Esophagus squamous epithelium (tissue), 5 donors: Measurements from ENCODE around the gene PPIA. TPM values are rescaled to one million over a fixed set of nuclear protein-coding genes. Genes with fewer than 3 reads are reported as not detected.
"Not testable (repeated sequence)": the region's sequence is repeated elsewhere in the genome, so short reads cannot be mapped to it uniquely, and the experiment has no call there.

ENCODE experiments used
- DNase-seq: peaks from one replicate; lab custom pipeline; 2025; lab: John Stamatoyannopoulos, UW
- H3K27ac ChIP-seq, 4 donors: fragments of 200-600 bp; sonication (generic); one replicate each; pipeline ENCODE4 v1.5.1; 2016 to 2019; ENCODE audit warnings: mild to moderate bottlenecking in 1 of 4
- H3K27me3 ChIP-seq, 4 donors: fragments of 200-600 bp; sonication (generic); 1 replicate in 3 of 4; 2 replicates in 1 of 4; pipeline versions ENCODE4 v1.5.1 to v1.6.0; 2017 to 2021; ENCODE audit warnings: antibody characterized with exemption in 1 of 4
- H3K36me3 ChIP-seq, 3 donors: fragments of 200-600 bp; sonication (generic); one replicate each; pipeline ENCODE4 v1.5.1; 2016 to 2019
- H3K4me1 ChIP-seq, 3 donors: fragments of 200-600 bp; sonication (generic); one replicate each; pipeline ENCODE4 v1.5.1; 2017 to 2019
- H3K4me3 ChIP-seq, 4 donors: fragments of 200-600 bp; sonication (generic); 1 replicate in 3 of 4; 2 replicates in 1 of 4; pipeline ENCODE4 v1.5.1; 2016 to 2019; ENCODE audit warnings: mild to moderate bottlenecking in 2 of 4, moderate library complexity in 1 of 4
- H3K9me3 ChIP-seq, 3 donors: fragments of 200-600 bp; sonication (generic); one replicate each; pipeline ENCODE4 v1.5.1; 2016 to 2019
- CTCF ChIP-seq, 6 experiments: fragments of 450-650 bp in 4 of 6; fragments of 200-600 bp in 2 of 6; sonication (generic) in 2 of 6; IDR thresholded peaks; one replicate each; pipeline ENCODE4 v1.5.1; 2016 to 2019; ENCODE audit warnings: antibody characterized with exemption in 6 of 6, mild to moderate bottlenecking in 4 of 6, moderate library complexity in 4 of 6
- POLR2A ChIP-seq, 4 donors: fragments of 450-650 bp; IDR thresholded peaks; one replicate each; pipeline ENCODE4 v1.6.1; 2017; ENCODE audit warnings: antibody characterized with exemption in 4 of 4, mild to moderate bottlenecking in 4 of 4, moderate library complexity in 3 of 4
- WGBS, 2 donors: methylation state at CpG; one replicate each; pipeline ENCODE4 v1.1.5; 2018; 5-methylcytosine and 5-hydroxymethylcytosine counted together
- intact Hi-C: fragments of 100-400 bp; cut with DNase I; formaldehyde crosslinking; loops from one replicate; pipeline ENCODE4 v1.15.0; 2022
- total RNA-seq, 4 donors: library from RNA; depleted of rRNA; stranded (reverse); fragments of >200 nt; gene quantifications; one replicate each; pipeline ENCODE4 v1.1.0, GENCODE V29; 2016
- donor health status: DM: yes; HTN: yes; CAD: no.

Gene PPIA
- total RNA-seq, 4 donors from 2014 or later = 1,726 to 3,682 (median 2,875) TPM

DNA sequence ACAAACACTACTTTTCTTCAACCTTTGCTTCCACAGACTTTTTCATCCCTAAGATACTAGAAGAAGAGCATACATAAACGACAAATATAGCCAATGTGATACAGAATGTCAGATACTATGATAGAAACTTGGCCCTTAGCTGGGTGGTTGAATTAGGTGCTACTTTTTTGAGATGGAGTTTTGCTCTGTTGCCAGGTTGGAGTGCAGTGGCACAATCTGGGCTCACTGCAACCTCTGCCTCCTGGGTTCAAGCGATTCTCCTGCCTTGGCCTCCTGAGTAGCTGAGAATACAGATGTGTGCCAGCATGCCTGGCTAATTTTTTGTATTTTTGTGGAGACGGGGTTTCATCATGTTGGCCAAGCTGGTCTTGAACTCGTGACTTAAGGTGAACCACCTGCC lies 3.5 kb downstream of the PPIA start:
- intact Hi-C loops = no loop called here
- Histone ChIP-seq H3K4me1 (peaks cover 7 to 42% (median 17%) of the 10 kb centered on the region in 3 donors), H3K27me3 (no peaks in the 10 kb centered on the region), H3K9me3 (no peaks in the 10 kb centered on the region), H3K4me3 (no peak overlapping the region), H3K36me3 (peaks cover 28 to 66% (median 36%) of the 10 kb centered on the region in 3 donors), H3K27ac (peak overlapping the region in 1 of 4 donors; percentile 96)
- TF ChIP-seq CTCF (IDR thresholded peaks at IDR 0.05) (no peak), POLR2A (IDR thresholded peaks at IDR 0.05) (no peak)
- no peak for DNase-seq
- 69 to 71% methylated on average over 4 of the region's 4 CpGs for WGBS, 2 donors

GRCh38 chr7:44801890-44802289 lies 5.4 kb downstream of the PPIA start:
- peaks cover 28 to 72% (median 36%) of the 10 kb centered on the region in 3 donors for H3K36me3 ChIP-seq
- intact Hi-C loops = no loop called here
- H3K9me3 ChIP-seq = no peaks in the 10 kb centered on the region
- H3K4me1 ChIP-seq = peaks cover 7 to 31% (median 17%) of the 10 kb centered on the region in 3 donors
- H3K4me3 ChIP-seq = no peak overlapping the region
- TF ChIP-seq CTCF (IDR thresholded peaks at IDR 0.05) = no peak
- WGBS, 2 donors = 63 to 70% methylated on average over 4 to 5 of the region's 5 CpGs
- H3K27ac ChIP-seq = no peak overlapping the region
- DNase-seq = no peak
- H3K27me3 ChIP-seq = no peaks in the 10 kb centered on the region

DNA sequence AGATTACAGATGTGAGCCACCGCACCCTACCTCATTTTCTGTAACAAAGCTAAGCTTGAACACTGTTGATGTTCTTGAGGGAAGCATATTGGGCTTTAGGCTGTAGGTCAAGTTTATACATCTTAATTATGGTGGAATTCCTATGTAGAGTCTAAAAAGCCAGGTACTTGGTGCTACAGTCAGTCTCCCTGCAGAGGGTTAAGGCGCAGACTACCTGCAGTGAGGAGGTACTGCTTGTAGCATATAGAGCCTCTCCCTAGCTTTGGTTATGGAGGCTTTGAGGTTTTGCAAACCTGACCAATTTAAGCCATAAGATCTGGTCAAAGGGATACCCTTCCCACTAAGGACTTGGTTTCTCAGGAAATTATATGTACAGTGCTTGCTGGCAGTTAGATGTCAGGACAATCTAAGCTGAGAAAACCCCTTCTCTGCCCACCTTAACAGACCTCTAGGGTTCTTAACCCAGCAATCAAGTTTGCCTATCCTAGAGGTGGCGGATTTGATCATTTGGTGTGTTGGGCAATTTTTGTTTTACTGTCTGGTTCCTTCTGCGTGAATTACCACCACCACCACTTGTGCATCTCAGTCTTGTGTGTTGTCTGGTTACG lies 6.0 kb downstream of the PPIA start:
- no peak overlapping the region for H3K4me3 ChIP-seq
- TF ChIP-seq POLR2A (IDR thresholded peaks at IDR 0.05) (no peak), CTCF (IDR thresholded peaks at IDR 0.05) (no peak)
- H3K4me1 ChIP-seq = peaks cover 7 to 31% (median 17%) of the 10 kb centered on the region in 3 donors
- no peak for DNase-seq
- WGBS, 2 donors = 94 to 98% methylated on average over 5 of the region's 5 CpGs
- intact Hi-C loops = no loop called here
- H3K27me3 ChIP-seq = no peaks in the 10 kb centered on the region
- H3K27ac ChIP-seq = no peak overlapping the region
- H3K36me3 ChIP-seq = peaks cover 28 to 72% (median 36%) of the 10 kb centered on the region in 3 donors
- H3K9me3 ChIP-seq = no peaks in the 10 kb centered on the region

DNA sequence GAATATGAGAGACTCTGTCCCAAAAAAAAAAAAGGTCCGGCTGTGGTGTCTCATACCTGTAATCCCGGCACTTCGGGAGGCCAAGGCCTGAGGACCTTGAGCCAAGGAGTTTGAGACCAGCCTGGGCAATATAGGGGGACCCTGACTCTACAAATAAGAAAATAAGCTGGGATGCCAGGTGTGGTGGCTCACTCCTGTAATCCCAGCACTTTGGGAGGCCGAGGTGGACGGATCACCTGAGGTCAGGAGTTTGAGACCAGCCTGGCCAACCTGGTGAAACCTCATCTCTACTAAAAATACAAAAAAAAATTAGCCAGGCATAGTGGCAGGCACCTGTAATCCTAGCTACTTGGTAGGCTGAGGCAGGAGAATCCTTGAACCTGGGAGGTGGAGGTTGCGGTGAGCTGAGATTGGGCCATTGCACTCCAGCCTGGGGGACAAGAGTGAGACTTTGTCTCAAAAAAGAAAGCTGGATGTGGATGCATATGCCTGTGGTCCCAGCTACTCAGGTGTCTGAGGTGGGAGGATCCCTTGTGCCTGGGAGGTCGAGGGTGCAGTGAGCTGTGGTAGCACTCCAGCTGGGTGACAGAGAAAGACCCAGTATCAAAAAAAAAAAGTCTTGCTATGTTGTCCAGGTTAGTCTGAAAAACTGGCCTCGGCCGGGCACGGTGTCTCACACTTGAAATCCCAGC lies 7.5 kb downstream of the PPIA start:
- DNase-seq, H3K9me3 ChIP-seq, H3K27me3 ChIP-seq, H3K27ac ChIP-seq, intact Hi-C loops, H3K4me3 ChIP-seq: not testable (repeated sequence)
- Histone ChIP-seq H3K4me1 (peaks cover 0 to 17% (median 6%) of the 10 kb centered on the region in 3 donors), H3K36me3 (peaks cover 28 to 66% (median 36%) of the 10 kb centered on the region in 3 donors)
- 80 to 81% methylated on average over 7 to 10 of the region's 10 CpGs for WGBS, 2 donors

GRCh38 chr7:44805950-44806349 lies 9.5 kb downstream of the PPIA start:
- 86 to 90% methylated on average over 5 of the region's 5 CpGs for WGBS, 2 donors
- Histone ChIP-seq H3K27ac (no peak overlapping the region), H3K4me3 (no peak overlapping the region), H3K4me1 (no peaks in the 10 kb centered on the region), H3K36me3 (peaks cover 13 to 46% (median 24%) of the 10 kb centered on the region in 3 donors), H3K9me3 (no peaks in the 10 kb centered on the region), H3K27me3 (no peaks in the 10 kb centered on the region)
- intact Hi-C loops = no loop called here
- no peak for DNase-seq
- TF ChIP-seq CTCF (IDR thresholded peaks at IDR 0.05) = no peak
- no peak for TF ChIP-seq POLR2A (IDR thresholded peaks at IDR 0.05)
